Measurements from ENCODE around the gene SAFB. TPM values are rescaled to one million over a fixed set of nuclear protein-coding genes. Genes with fewer than 3 reads are reported as not detected.
A peak's percentile ranks its signal among the peaks of the same experiment; 100 is the strongest.

The SAFB gene
- total and polyA plus RNA-seq, 2 of the 13 experiments (the other 11 are each of a cell fraction or from before 2014, with no cell fraction given) = 21.0 to 28.4 TPM

DNA sequence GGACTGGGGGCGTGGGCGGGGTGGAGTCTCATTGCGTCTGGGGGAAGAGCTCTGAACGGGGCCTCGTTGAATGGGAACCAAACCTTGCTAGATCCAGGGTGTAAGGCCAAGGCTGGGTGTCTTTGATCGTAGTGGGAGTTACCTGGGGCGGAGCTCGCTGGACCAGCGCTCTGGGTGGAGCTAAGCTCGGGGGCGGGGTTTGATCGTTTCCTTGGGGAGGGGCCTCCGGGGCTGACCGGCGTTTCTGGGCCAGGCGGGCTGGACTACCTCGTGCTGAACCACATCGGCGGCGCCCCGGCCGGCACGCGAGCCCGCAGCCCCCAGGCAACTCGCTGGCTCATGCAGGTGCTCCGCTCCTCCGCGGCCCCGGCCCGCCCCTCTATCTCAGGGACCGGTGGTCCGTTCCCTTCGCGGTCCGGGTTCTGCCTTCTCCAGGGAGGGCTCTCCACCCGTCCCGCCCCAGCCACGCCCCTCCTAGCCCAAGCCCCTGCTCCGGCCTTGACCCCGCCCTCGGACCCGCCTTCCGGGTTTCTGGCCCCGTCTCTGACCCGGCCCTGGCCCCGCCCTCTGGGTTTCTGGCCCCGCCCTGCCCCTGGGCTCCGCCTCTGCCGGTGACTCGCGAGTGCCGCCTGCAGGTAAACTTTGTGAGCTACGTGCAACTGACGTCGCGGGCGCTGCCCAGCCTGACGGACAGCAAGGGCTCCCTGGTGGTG lies 63.9 kb downstream of the SAFB start (continued):
- no peak for TF ChIP-seq ZNF180 (CRISPR knock-in tag; IDR thresholded peaks at IDR 0.05; ENCODE audit: borderline replicate concordance, low read depth)
- TF ChIP-seq NFE2L1 (CRISPR knock-in tag; IDR thresholded peaks at IDR 0.05; ENCODE audit: borderline replicate concordance) = no peak
- no peak for TF ChIP-seq TMF1 (CRISPR knock-in tag; IDR thresholded peaks at IDR 0.05; ENCODE audit: low read depth)
- TF ChIP-seq PRPF4 (IDR thresholded peaks at IDR 0.05; ENCODE audit: low read depth, low read length, poor library complexity, severe bottlenecking) = no peak
- no peak for TF ChIP-seq FOXM1 (CRISPR knock-in tag; IDR thresholded peaks at IDR 0.05)
- no peak for TF ChIP-seq ZNF775 (CRISPR knock-in tag; IDR thresholded peaks at IDR 0.05; ENCODE audit: borderline replicate concordance)
- TF ChIP-seq PLRG1 (conservative IDR thresholded peaks at IDR 0.05) = no peak
- TF ChIP-seq, protein P1, sequence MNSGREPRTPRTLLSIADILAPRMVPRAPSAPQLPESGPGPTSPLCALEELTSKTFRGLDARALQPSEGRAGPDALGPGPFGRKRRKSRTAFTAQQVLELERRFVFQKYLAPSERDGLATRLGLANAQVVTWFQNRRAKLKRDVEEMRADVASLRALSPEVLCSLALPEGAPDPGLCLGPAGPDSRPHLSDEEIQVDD (CRISPR knock-in tag; IDR thresholded peaks at IDR 0.05; ENCODE audit: borderline replicate concordance) = no peak
- no peak for TF ChIP-seq ZNF75D (CRISPR knock-in tag; IDR thresholded peaks at IDR 0.05; ENCODE audit: borderline replicate concordance)
- no peak for TF ChIP-seq ZBTB7A (CRISPR knock-in tag; IDR thresholded peaks at IDR 0.05)
- TF ChIP-seq, protein P2, sequence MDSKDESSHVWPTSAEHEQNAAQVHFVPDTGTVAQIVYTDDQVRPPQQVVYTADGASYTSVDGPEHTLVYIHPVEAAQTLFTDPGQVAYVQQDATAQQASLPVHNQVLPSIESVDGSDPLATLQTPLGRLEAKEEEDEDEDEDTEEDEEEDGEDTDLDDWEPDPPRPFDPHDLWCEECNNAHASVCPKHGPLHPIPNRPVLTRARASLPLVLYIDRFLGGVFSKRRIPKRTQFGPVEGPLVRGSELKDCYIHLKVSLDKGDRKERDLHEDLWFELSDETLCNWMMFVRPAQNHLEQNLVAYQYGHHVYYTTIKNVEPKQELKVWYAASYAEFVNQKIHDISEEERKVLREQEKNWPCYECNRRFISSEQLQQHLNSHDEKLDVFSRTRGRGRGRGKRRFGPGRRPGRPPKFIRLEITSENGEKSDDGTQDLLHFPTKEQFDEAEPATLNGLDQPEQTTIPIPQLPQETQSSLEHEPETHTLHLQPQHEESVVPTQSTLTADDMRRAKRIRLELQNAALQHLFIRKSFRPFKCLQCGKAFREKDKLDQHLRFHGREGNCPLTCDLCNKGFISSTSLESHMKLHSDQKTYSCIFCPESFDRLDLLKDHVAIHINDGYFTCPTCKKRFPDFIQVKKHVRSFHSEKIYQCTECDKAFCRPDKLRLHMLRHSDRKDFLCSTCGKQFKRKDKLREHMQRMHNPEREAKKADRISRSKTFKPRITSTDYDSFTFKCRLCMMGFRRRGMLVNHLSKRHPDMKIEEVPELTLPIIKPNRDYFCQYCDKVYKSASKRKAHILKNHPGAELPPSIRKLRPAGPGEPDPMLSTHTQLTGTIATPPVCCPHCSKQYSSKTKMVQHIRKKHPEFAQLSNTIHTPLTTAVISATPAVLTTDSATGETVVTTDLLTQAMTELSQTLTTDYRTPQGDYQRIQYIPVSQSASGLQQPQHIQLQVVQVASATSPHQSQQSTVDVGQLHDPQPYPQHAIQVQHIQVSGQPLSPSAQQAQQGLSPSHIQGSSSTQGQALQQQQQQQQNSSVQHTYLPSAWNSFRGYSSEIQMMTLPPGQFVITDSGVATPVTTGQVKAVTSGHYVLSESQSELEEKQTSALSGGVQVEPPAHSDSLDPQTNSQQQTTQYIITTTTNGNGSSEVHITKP (CRISPR knock-in tag; IDR thresholded peaks at IDR 0.05; ENCODE audit: low read depth) = no peak; the same call in 1 of the 2 replicates
- no peak for TF ChIP-seq ATF7 (IDR thresholded peaks at IDR 0.05)
- no peak for TF ChIP-seq ATF7 (CRISPR knock-in tag; IDR thresholded peaks at IDR 0.05)
- TF ChIP-seq, protein P3, sequence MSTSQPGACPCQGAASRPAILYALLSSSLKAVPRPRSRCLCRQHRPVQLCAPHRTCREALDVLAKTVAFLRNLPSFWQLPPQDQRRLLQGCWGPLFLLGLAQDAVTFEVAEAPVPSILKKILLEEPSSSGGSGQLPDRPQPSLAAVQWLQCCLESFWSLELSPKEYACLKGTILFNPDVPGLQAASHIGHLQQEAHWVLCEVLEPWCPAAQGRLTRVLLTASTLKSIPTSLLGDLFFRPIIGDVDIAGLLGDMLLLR (CRISPR knock-in tag; IDR thresholded peaks at IDR 0.05) = peak; percentile 24
- TF ChIP-seq, protein P4, sequence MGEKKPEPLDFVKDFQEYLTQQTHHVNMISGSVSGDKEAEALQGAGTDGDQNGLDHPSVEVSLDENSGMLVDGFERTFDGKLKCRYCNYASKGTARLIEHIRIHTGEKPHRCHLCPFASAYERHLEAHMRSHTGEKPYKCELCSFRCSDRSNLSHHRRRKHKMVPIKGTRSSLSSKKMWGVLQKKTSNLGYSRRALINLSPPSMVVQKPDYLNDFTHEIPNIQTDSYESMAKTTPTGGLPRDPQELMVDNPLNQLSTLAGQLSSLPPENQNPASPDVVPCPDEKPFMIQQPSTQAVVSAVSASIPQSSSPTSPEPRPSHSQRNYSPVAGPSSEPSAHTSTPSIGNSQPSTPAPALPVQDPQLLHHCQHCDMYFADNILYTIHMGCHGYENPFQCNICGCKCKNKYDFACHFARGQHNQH (CRISPR knock-in tag; IDR thresholded peaks at IDR 0.05) = peak; percentile 21; the same call in 1 of the 2 replicates
- TF ChIP-seq, protein P5, sequence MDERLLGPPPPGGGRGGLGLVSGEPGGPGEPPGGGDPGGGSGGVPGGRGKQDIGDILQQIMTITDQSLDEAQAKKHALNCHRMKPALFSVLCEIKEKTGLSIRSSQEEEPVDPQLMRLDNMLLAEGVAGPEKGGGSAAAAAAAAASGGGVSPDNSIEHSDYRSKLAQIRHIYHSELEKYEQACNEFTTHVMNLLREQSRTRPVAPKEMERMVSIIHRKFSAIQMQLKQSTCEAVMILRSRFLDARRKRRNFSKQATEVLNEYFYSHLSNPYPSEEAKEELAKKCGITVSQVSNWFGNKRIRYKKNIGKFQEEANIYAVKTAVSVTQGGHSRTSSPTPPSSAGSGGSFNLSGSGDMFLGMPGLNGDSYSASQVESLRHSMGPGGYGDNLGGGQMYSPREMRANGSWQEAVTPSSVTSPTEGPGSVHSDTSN (CRISPR knock-in tag; IDR thresholded peaks at IDR 0.05) = no peak
- no peak for TF ChIP-seq MED13 (CRISPR knock-in tag; IDR thresholded peaks at IDR 0.05)
- TF ChIP-seq RARG (CRISPR knock-in tag; IDR thresholded peaks at IDR 0.05; ENCODE audit: low read depth) = no peak
- no peak for TF ChIP-seq HOXA9 (CRISPR knock-in tag; IDR thresholded peaks at IDR 0.05; ENCODE audit: borderline replicate concordance)
- TF ChIP-seq, protein P6, sequence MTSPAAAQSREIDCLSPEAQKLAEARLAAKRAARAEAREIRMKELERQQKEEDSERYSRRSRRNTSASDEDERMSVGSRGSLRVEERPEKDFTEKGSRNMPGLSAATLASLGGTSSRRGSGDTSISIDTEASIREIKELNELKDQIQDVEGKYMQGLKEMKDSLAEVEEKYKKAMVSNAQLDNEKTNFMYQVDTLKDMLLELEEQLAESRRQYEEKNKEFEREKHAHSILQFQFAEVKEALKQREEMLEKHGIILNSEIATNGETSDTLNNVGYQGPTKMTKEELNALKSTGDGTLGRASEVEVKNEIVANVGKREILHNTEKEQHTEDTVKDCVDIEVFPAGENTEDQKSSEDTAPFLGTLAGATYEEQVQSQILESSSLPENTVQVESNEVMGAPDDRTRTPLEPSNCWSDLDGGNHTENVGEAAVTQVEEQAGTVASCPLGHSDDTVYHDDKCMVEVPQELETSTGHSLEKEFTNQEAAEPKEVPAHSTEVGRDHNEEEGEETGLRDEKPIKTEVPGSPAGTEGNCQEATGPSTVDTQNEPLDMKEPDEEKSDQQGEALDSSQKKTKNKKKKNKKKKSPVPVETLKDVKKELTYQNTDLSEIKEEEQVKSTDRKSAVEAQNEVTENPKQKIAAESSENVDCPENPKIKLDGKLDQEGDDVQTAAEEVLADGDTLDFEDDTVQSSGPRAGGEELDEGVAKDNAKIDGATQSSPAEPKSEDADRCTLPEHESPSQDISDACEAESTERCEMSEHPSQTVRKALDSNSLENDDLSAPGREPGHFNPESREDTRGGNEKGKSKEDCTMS (CRISPR knock-in tag; conservative IDR thresholded peaks at IDR 0.05) = no peak
